GM03348 (cell line): Measurements from ENCODE around the gene TMOD2.
"Not testable (repeated sequence)": the region's sequence is repeated elsewhere in the genome, so short reads cannot be mapped to it uniquely, and the experiment has no call there.

Experiments used
- DNase-seq: peaks from one replicate; pipeline ENCODE4 v3.0.0; 2012; ENCODE audit warnings: low spot score

TMOD2 gene

GRCh38 chr15:51775967-51776816 lies 24.8 kb downstream of the TMOD2 start:
- peak; percentile 50 for DNase-seq

- DNase-seq = peak; percentile 82
These were observed 25.7 kb downstream of the TMOD2 start for GRCh38 chr15:51776952-51777569.

- no peak for DNase-seq
These were observed 29.2 kb downstream of the TMOD2 start for GRCh38 chr15:51780636-51781035.

- DNase-seq = no peak
These were observed 30.1 kb downstream of the TMOD2 start for GRCh38 chr15:51781506-51781905.

- DNase-seq = no peak
These were observed 31.0 kb downstream of the TMOD2 start for GRCh38 chr15:51782357-51782896.

- no peak for DNase-seq
These were observed 32.6 kb downstream of the TMOD2 start for GRCh38 chr15:51783967-51784366.

GRCh38 chr15:51787130-51787529 lies 35.7 kb downstream of the TMOD2 start:
- DNase-seq = not testable (repeated sequence)

GRCh38 chr15:51792474-51792873 lies 41.1 kb downstream of the TMOD2 start:
- DNase-seq = not testable (repeated sequence)

- DNase-seq = no peak
These were observed 42.3 kb downstream of the TMOD2 start for GRCh38 chr15:51793521-51794305.

GRCh38 chr15:51796847-51797401 lies 45.5 kb downstream of the TMOD2 start:
- DNase-seq = no peak

GRCh38 chr15:51798281-51798680 lies 46.9 kb downstream of the TMOD2 start:
- DNase-seq = no peak

- DNase-seq = no peak
These were observed 48.2 kb downstream of the TMOD2 start for GRCh38 chr15:51799282-51800252.

GRCh38 chr15:51801391-51801835 lies 50.0 kb downstream of the TMOD2 start:
- DNase-seq = peak; percentile 27

GRCh38 chr15:51802593-51802992 lies 51.2 kb downstream of the TMOD2 start:
- no peak for DNase-seq

- DNase-seq = no peak
These were observed 52.6 kb downstream of the TMOD2 start for GRCh38 chr15:51803965-51804364.

GRCh38 chr15:51806123-51806522 lies 54.7 kb downstream of the TMOD2 start:
- no peak for DNase-seq

- no peak for DNase-seq
These were observed 58.1 kb downstream of the TMOD2 start for GRCh38 chr15:51809457-51809856.

- no peak for DNase-seq
These were observed 61.2 kb downstream of the TMOD2 start for GRCh38 chr15:51812598-51812997.

- no peak for DNase-seq
These were observed 63.2 kb downstream of the TMOD2 start for GRCh38 chr15:51814606-51815005.

- no peak for DNase-seq
These were observed 65.2 kb downstream of the TMOD2 start for GRCh38 chr15:51816611-51817010.

- DNase-seq = no peak
These were observed 66.8 kb downstream of the TMOD2 start for GRCh38 chr15:51818150-51818549.
